GM18907 (cell line): ENCODE measurements around the gene BBS1.
"Not testable (repeated sequence)": the region's sequence is repeated elsewhere in the genome, so short reads cannot be mapped to it uniquely, and the experiment has no call there.

Experiments used
- ATAC-seq: cut with Tn5 transposase; IDR thresholded peaks from one replicate; pipeline ENCODE4 v1.9.1; 2021; ENCODE audit warnings: mild to moderate bottlenecking, moderate library complexity; ENCODE audit not compliant: unreplicated experiment

Gene BBS1

DNA sequence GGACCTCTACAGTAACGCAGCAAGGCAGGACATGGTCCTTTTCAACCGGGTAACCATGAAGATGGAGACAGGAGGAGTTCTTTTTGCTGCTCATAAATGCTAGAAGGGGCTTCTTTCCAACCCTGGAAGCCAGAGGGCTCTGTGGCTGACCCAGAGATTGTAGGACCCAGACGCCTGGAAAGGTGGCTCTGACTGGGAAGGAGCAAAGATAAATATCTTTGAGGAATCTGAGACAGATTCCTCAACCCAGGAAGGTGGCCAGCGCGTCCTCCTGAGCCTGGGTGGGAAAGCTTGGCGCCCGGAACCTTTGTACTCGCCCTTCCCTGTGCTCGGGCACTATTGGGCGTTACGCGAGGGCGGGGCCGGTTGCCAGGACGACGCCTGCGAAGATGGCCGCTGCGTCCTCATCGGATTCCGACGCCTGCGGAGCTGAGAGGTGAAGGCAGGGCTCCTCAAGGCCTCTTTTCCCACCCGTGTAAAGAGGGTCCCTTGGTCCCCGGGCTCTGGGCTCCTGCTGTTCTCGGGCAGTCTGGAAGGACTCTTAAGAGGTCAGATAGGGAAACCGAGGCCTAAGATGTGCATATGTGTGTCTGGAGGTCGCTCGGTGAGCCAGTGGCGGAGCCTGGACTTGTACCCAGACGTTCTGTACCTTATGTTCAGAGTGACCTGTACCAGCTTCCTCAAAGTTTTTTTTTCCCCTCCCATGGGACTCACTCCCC, at the start of gene BBS1:
BBS1 (plus strand) TSS at position 365 of the 719 bp plus-strand sequence; CDS start at position 390, 25 bp downstream.
- peak; percentile 82 for ATAC-seq

DNA sequence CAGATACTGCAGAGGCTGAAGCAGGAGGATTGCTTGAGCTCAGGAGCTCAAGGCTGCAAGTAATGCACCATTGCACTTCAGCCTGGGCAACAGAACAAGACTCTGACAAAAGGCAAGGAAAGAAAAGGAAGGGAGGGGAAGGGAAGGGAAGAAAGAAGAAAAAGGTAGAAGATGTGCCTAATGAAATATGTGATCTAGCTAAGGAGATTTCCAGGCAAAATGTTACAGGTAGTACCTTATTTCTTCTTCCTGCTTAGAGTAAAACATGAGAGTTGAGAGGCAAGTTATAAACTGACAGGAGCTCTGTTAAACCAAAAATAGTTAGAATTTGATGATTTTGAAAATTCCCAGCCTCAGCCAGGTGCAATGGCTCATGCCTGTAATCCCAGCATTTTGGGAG, 48.4 kb upstream of the BBS1 start:
- no peak for ATAC-seq

DNA sequence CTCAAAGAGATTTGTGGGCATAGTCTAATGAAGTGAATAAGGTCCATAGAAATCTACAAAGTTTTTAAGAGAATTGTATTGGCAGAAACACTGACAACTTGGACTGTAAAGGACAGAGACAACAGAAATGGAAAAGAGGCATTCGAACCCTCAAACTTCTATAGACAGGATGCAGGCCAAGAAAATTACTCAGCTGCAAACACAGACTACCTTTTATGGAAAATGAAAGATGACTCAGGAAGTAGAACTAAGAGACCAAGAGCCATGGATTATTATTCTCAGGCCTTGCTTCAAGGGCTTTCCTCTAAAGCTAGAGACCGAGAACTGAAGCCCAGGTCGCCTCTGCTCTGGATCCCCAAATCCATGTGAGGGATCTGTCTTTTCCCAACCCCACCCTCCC, 47.5 kb upstream of the BBS1 start:
- no peak for ATAC-seq

DNA sequence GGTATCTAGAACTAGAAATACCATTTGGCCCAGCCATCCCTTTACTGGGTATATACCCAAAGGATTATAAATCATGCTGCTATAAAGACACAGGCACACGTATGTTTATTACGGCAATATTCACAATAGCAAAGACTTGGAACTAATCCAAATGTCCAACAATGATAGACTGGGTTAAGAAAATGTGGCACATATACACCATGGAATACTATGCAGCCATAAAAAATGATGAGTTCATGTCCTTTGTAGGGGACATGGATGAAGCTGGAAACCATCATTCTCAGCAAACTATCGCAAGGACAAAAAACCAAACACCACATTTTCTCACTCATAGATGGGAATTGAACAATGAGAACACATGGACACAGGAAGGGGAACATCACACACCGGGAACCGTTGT, 46.3 kb upstream of the BBS1 start:
- ATAC-seq = not testable (repeated sequence)

DNA sequence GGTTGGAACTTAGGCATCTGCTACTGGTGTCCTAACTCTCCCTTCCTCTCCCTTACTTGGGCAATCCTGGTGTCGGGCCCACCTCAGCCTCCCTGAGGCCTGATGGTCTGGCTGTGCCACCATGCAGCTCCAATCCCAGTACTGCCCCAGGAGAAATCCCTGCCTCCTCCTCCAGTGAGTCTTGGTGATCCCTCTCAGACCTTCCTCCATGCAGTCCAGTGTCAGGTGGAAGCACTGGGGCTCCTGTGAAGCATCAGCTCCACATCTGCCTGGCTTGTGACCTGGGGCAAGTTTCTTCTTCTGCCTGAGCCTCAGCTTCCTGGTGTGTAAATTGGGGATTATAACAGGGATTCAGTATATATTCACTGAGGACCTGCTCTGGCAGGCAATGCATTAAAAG, 45.5 kb upstream of the BBS1 start:
- ATAC-seq = no peak

DNA sequence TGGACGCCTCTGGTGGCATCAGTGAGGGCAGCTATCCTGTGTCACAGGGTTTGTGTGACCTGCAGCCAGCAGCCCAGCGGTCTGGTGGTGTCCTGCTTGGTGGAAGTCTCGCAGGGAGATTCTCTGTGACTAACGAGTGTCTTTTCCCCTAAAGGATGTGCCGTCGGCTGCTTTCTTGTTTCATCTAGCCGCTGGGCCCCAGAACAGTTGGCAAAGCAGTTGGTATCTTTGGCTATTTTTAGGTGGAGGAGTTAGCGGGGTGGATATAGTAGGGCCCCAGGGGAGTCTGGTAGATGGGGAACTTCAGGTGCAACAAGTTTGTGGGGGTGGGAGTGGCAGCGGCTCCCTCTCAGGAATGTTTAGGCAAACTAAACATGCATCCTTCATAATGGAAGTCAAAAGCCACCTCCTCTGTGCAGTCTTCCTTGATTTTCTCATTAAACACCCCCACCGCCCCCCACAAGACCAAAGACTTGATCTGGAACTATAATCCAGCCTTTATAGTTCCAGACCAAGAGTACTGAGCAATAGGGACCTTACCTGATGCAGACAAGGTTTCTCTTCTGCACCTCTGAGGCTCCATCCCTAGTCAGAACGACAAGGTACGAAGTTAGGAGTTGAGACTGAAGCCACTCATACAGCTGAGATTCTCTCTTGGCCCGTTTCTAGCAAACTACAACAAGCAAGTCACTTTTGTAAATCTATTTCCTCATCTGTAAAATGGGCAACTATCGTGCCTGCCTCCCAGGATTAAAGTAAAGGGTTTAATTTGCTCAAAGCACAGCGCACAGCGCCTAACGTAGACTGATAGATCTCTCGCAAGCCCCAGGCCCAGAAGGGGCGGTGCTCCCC, 44.8 kb upstream of the BBS1 start:
- no peak for ATAC-seq

DNA sequence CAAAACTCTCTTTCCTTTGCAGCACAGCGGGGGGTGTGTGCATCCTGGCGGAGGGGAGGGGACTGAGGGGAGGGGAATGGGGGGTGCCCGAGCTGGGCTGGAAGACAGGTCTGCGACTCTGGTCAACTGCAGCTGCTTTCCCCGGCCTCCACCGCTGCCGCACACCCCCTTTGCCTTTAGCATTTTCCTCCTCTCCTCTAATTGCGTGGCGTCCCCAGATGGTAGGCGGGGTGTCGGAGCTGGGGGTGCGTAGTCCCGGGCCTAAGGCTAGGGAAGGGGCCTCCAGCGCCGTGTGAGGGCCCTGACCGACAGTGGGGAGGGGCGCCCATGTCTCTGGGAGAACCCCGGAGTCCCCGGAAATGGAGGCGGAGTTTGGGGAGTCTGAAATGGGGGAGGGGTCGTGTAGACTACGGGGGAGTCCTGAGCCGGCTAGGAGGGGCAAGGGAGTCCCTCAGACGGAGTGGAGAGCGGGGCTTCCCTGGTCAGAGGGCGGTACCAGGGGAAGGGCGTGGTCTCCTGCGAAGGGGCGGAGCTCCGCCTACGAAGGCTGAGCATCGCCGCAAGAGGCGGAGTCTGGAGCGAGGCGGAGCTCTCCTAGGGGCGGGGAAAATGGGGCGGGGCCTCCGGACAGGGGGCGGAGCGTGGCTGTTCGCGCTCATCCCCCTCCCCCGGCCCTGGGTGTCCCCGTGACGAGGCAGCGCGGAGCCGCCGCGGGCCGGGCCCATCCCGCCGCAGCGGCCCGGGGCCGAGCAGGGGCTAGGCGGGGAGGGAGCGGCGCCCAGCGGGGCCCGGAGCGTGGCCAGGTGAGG, 44.0 kb upstream of the BBS1 start, which contains the start of gene PELI3:
PELI3 (plus strand) TSS at position 681 of the 809 bp plus-strand sequence. CDS start 1,224 bp downstream, outside the sequence.
- peak; percentile 71 for ATAC-seq

DNA sequence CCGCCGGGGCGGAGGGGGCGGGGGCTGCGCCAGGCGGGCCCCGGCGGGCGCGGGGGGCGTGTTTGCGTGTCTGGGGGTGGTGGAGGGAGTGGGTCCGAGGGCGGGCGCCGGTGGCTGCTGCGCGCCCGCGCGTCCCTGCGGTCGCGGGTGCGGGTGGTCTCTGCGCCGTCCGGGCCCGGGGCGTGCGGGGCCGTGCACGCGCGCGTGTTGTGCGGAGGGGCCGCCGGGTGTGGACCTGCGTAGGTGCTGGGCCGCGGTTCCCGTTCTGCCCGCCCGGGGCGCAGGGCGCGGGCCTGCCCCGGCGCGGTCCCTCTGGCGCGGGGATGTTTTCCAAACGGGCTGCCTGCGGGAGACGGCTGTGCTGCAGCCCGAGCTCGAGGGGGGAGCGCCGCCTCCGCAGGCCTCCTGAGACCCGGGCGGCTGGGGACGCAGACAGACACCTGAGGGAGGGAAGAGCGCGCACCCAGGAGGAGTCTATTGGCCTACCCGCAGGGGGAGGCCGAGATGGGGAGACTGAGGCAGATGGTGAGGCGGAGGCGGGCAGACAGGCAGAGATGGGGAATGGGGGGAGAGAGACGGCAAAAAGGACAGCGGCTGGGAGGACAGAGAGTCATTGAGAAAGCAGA, 43.3 kb upstream of the BBS1 start:
- peak; percentile 27 for ATAC-seq

DNA sequence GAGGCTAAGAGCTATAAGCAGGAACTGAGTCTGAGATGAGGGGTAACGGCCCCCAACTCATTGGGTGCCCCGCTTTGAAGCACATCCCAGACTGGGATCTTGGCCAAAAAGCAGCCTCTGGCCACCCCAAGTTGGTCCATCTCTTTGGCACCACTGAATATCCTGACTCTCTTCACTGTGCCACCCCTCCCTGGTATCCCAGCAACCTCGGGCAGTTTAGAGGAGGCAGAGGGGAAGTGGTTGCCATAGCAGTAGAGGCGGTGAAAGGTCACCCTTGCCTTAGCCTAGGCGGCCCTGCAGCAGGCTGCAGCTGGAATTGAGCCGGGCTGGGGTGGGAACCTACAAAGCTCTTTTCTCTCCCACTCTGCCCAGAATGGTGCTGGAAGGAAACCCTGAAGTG, 42.7 kb upstream of the BBS1 start:
- ATAC-seq = no peak

DNA sequence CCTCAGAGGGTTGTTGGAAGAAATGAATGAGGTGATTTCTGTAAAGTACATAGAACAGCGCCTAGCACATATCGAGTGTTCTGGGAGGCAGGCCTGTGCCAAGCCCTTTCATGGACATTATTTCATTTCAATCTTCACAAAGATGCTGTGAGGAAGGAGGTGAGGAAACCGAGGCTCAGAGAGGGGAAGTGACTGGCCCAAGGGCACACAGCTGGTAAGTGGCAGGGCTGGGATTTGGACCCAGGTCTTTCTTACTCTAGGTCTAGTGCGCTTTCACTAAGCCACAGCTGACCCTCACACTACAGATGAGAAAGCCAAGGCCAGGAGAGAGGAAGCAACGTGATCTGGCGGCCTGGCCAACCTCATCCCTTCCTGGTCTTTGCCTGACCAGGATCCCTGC, 41.7 kb upstream of the BBS1 start:
- ATAC-seq = no peak

DNA sequence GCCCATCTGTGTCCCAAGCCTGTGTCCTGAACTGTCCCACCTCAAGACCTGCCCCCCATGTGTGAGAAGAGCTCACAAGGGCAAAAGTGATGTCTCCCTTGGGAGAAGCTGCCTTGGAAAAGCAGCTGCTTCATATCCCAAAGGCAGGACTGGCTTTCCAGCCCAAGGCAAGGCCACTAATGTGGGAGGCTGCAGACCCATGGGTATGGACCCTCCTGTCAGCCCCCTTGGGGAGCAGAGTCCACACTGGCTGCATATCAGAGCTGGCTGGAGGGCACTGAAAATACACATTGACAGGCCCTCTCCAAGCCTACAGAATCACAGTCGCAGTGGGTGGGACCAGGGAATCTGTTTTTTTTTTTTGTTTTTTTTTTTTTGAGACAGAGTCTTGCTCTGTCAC, 41.0 kb upstream of the BBS1 start:
- ATAC-seq = no peak

DNA sequence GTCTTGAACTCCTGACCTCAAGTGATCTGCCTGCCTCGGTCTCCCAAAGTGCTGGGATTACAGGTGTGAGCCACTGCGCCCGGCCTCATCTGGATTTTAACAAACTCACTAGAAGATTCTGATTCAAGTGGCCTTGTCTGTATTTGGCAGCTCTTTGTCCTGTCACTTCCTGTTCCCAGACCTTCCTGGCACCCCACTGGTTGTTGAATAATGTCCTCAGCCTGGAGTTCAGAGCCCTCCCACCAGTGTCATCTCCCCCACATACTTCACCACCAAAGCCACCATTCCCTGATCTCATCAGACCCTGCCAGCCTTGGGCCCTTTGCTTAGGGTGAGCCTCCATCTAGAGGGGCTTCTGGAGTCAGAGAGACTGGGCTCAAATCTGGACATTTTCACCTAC, 40.4 kb upstream of the BBS1 start:
- no peak for ATAC-seq

DNA sequence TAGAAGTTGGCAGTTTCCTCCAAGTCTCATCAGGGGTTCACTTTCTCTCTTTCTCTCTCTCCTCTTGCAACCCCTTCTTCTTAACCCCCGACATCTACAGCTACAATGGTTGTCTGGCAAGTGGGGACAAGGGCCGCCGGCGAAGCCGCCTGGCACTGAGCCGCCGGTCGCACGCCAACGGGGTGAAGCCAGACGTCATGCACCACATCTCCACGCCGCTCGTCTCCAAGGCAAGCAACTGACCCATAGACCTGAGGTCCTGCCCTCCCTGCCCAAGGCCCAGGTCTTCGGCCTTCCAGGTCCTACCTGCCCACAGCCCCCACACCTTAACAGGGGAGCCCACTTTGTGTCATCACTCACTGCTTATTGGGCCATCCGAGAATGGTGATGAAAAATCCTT, 39.3 kb upstream of the BBS1 start:
- ATAC-seq = no peak

DNA sequence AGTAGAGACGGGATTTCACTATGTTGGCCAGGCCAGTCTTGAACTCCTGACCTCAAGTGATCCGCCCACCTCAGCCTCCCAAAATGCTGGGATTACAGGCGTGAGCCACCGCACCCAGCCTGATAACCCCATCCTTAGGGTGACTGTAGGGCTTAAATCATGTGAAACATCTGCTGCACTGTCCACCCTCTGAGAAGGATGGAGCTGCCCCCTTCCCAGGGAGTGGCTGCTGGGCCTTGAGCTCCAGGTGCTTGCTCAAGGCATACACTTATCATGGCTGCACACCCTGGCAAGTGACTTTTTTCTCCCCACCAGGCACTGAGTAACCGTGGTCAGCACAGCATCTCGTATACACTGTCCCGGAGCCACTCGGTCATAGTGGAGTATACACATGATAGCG, 38.4 kb upstream of the BBS1 start:
- ATAC-seq = no peak

DNA sequence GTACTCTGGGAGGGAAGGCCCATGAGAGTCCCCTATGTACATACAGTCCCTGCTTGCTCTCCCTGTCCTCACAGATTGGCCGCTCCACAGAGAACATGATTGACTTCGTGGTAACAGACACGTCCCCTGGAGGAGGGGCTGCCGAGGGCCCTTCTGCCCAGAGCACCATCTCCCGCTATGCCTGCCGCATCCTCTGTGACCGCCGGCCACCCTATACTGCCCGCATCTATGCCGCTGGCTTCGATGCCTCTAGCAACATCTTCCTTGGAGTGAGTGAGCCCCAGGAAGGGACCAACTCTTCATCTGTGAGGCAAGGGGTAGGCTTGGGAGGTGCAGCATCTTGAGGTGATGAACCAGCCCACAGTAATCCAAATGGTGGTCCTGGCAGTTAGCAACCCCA, 37.3 kb upstream of the BBS1 start:
- ATAC-seq = no peak

DNA sequence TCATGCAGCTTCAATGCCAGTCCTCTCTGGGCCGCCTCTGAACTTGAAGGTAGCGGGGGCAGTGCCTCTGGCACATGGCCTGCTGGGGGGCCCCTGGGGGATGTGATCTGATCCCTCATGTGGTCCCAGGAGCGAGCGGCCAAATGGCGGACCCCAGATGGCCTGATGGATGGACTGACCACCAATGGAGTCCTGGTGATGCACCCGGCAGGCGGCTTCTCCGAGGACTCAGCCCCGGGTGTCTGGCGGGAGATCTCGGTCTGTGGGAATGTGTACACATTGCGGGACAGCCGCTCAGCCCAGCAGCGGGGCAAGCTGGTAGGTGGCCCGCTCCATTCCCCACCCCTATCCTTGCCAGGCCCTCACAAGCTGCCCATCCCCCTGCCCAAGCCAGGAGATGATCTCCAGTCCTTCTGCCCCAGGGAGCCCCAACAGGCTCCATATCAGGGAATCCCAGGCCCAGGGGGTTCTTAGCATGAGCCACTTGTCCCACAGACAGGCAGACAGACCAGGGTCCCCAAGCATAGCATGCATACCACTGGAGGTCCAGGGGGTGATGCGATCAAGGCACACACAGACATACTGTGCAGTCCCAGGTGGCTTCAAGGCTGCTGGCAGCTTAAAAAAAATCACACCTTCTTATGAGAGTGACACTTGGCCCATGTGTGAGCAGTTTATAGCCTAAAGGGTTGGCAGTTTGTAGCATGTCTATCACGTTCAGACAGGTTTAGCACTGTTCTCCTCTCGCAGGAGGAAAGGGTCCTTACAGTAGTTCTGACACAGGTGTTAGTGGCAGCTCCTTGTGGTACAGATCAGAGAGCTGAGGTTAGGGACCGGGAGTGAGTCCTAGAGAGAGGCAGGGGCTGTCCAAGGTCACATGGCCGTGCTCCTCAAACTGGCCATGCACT, 36.6 kb upstream of the BBS1 start:
- no peak for ATAC-seq

DNA sequence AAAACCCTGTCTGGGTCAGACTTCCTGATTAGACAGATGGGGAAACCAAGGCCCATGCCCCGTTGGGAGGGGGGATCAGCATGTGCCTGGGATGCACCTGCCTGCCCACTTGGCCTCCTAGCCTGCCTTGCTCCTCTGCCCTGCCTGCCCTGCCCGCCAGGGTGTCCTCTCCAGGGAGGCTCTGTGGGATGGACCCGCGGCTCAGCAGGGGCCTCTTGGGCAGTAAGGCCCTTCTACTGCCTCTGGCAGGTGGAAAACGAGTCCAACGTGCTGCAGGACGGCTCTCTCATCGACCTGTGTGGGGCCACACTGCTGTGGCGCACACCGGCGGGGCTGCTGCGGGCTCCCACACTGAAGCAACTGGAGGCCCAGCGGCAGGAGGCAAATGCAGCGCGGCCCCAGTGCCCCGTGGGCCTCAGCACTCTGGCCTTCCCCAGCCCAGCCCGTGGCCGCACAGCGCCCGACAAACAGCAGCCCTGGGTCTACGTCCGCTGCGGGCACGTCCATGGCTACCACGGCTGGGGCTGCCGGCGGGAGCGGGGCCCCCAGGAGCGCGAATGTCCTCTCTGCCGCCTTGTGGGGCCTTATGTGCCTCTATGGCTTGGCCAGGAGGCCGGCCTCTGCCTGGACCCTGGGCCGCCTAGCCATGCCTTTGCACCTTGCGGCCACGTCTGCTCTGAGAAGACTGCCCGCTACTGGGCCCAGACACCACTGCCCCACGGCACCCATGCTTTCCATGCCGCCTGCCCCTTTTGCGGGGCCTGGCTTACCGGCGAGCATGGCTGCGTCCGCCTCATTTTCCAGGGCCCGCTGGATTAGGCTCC, 34.9 kb upstream of the BBS1 start:
- ATAC-seq = no peak

DNA sequence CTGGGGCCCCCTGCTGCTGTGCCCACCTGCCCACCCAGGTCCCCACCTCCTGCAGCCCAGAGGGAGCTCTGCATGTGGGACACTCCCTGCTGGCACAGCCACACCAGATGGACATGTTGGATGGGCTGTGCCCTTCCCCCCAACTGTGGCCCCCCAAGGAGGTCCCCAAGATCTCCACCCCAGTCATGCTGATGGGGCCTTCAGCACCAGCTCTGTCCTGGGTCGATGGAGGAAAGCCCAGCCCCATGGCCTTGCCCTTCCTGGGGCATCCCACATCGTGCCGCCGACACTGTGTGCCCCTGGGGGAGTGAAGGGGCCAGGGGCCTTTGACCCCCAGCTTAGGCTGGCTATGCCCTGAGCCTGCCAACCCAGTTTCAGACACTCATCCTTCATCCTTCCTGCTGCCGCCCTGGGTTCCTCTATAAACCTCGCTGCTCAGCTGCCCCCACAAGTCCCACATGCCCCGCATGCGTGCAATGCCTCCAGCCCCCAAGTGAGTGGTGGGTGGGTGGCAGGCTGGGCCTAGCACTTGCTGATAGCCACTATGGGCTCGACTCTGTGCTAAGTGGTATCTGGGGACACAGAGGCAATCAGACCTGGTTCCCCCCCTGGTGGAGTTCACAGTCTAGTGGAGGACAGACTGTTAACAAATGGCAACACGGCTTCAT, 34.1 kb upstream of the BBS1 start:
- ATAC-seq = no peak
